Tibial artery (tissue), 4 donors: ENCODE data around the gene TRPM2.

Experiments
- DNase-seq, 2 donors: peaks; one replicate each; pipeline ENCODE4 v3.0.0-alpha.2; 2019
- H3K27ac ChIP-seq, 2 donors: fragments of 200-600 bp; sonication (generic) in 1 of 2; 1 replicate in 1 of 2; 2 replicates in 1 of 2; pipeline ENCODE4 v1.5.1; 2018 to 2019; ENCODE audit warnings: mild to moderate bottlenecking in 1 of 2
- H3K27me3 ChIP-seq, 2 donors: fragments of 200-600 bp; sonication (generic) in 1 of 2; one replicate each; pipeline versions ENCODE4 v1.5.1 to v1.6.0; 2016 to 2019
- H3K36me3 ChIP-seq, 3 donors: fragments of 200-600 bp; sonication (generic) in 2 of 3; one replicate each; pipeline ENCODE4 v1.5.1; 2016 to 2019; ENCODE audit warnings: mild to moderate bottlenecking in 2 of 3
- H3K4me1 ChIP-seq, 4 donors: fragments of 200-600 bp; sonication (generic) in 2 of 4; 1 replicate in 3 of 4; 2 replicates in 1 of 4; pipeline ENCODE4 v1.5.1; 2016 to 2019
- H3K4me3 ChIP-seq, 2 donors: fragments of 200-600 bp; sonication (generic) in 1 of 2; 1 replicate in 1 of 2; 2 replicates in 1 of 2; pipeline ENCODE4 v1.5.1; 2018 to 2019; ENCODE audit warnings: mild to moderate bottlenecking in 2 of 2
- H3K9me3 ChIP-seq, 3 donors: fragments of 200-600 bp; sonication (generic) in 1 of 3; one replicate each; pipeline ENCODE4 v1.5.1; 2016 to 2019
- intact Hi-C: fragments of 100-400 bp; cut with DNase I; formaldehyde crosslinking; loops from one replicate; pipeline ENCODE4 v1.15.0; 2023; ENCODE audit warnings: low total_unique reads
- TF ChIP-seq, protein P1 (sequence below), 2 experiments: fragments of 200-600 bp in 1 of 2; fragments of 450-650 bp in 1 of 2; IDR thresholded peaks; one replicate each; pipeline ENCODE4 v1.5.1; 2017 to 2019; ENCODE audit warnings: antibody characterized with exemption in 2 of 2, mild to moderate bottlenecking in 1 of 2, moderate library complexity in 1 of 2

The TRPM2 gene

DNA sequence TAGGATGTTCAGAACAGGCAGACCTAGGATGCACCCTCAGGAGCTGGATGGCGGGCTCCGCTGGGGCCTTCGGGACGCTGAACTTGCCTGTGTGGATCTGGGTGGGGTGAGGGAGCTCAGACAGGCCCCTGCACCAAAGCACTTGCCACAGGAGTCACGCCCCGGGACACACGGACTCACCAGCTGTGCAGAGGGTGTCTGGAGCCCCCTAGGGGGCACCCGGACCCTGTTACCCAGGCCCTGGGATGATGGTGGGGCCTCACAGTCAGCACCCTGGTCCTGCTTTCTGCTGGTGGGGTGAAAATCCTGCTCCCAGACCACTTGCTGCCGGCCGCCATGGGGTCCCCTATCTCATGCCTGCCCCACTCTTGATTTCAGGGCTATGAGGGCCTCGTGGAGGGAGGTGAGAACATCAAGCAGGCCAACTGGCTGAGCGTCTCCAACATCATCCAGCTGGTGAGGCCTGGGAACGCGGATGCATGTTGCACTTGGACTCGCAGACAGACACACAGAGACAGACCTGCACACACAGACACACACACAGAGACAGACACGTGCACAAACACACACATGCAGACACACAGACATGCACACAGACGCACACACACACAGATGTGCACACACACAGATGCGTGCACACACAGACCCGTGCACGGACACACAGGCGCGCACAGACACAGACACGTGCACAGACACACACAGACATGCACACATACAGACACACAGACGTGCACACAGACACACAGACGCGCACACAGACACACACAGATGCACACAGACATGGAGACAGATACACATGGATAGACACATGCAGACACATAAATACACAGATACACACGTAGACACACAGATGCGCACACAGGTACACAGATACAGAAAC is 42.6 kb upstream of the TRPM2 start:
- intact Hi-C loops, result no loop called here
- peaks cover 0 to 12% (median 0%) of the 10 kb centered on the region in 4 donors for H3K4me1 ChIP-seq
- no peak overlapping the region for H3K27ac ChIP-seq
- H3K4me3 ChIP-seq, result no peak overlapping the region
- no peaks in the 10 kb centered on the region for H3K9me3 ChIP-seq
- H3K36me3 ChIP-seq, result peaks cover 36 to 86% (median 62%) of the 10 kb centered on the region in 3 donors
- DNase-seq, result no peak
- no peaks in the 10 kb centered on the region for H3K27me3 ChIP-seq
- TF ChIP-seq, protein P1, sequence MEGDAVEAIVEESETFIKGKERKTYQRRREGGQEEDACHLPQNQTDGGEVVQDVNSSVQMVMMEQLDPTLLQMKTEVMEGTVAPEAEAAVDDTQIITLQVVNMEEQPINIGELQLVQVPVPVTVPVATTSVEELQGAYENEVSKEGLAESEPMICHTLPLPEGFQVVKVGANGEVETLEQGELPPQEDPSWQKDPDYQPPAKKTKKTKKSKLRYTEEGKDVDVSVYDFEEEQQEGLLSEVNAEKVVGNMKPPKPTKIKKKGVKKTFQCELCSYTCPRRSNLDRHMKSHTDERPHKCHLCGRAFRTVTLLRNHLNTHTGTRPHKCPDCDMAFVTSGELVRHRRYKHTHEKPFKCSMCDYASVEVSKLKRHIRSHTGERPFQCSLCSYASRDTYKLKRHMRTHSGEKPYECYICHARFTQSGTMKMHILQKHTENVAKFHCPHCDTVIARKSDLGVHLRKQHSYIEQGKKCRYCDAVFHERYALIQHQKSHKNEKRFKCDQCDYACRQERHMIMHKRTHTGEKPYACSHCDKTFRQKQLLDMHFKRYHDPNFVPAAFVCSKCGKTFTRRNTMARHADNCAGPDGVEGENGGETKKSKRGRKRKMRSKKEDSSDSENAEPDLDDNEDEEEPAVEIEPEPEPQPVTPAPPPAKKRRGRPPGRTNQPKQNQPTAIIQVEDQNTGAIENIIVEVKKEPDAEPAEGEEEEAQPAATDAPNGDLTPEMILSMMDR (IDR thresholded peaks at IDR 0.05), result no peak

DNA sequence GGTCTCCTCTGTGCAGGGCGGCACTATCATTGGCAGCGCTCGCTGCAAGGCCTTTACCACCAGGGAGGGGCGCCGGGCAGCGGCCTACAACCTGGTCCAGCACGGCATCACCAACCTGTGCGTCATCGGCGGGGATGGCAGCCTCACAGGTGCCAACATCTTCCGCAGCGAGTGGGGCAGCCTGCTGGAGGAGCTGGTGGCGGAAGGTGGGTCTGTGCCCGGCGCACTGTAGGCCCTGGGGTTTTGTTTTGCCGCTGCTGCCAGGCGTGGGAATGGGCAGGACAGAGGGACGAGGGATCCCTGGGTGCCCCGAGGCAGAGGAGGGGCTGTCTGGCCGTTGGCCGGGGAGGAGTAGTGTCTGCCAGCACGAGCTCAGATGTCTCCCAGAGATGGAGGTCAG is 41.3 kb upstream of the TRPM2 start:
- Histone ChIP-seq H3K27ac (no peak overlapping the region), H3K36me3 (peaks cover 33 to 89% (median 67%) of the 10 kb centered on the region in 3 donors), H3K27me3 (no peaks in the 10 kb centered on the region), H3K9me3 (no peaks in the 10 kb centered on the region), H3K4me1 (peaks cover 0 to under 1% (median 0%) of the 10 kb centered on the region in 4 donors), H3K4me3 (no peak overlapping the region)
- no peak for DNase-seq
- intact Hi-C loops, result no loop called here
- TF ChIP-seq, protein P1 (IDR thresholded peaks at IDR 0.05), result no peak

DNA sequence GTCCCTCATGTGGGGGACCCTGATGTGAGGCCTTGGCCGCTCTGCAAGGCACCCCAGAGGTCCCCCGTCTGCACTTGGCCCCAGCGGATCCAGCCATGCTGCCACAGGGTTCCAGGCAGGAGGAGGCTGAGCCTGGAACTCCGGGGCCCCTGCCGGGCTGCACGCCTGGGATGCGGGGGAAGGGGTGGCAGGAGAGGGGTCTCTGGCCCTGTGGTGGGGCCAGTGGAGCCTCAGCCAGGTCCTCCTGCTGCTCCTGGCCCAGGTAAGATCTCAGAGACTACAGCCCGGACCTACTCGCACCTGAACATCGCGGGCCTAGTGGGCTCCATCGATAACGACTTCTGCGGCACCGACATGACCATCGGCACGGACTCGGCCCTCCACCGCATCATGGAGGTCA is 40.7 kb upstream of the TRPM2 start:
- H3K36me3 ChIP-seq, result peaks cover 29 to 89% (median 69%) of the 10 kb centered on the region in 3 donors
- no peaks in the 10 kb centered on the region for H3K27me3 ChIP-seq
- no peaks in the 10 kb centered on the region for H3K4me1 ChIP-seq
- TF ChIP-seq, protein P1 (IDR thresholded peaks at IDR 0.05), result no peak
- no peak overlapping the region for H3K27ac ChIP-seq
- intact Hi-C loops, result no loop called here
- H3K9me3 ChIP-seq, result no peaks in the 10 kb centered on the region
- H3K4me3 ChIP-seq, result no peak overlapping the region
- no peak for DNase-seq

DNA sequence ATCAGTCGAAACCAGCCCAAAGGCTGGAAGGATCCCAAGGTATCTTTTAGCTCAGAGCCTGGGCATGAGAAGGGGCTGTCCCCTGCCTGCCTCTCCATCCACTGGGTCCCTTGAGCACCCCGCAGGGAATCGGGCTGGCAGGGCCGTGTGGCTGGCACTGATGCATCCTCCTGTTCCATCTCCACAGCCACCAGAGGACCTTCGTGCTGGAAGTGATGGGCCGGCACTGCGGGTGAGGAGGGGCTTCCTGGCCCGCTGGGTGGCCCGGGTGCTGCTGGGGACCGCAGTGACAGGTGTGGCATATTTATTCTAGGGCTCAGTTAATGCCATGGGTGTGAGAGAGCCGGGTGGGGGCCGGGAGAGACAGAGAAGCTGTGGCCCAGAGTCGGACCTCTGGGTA is 40.0 kb upstream of the TRPM2 start:
- no peaks in the 10 kb centered on the region for H3K9me3 ChIP-seq
- H3K4me3 ChIP-seq, result no peak overlapping the region
- H3K27ac ChIP-seq, result no peak overlapping the region
- no peaks in the 10 kb centered on the region for H3K4me1 ChIP-seq
- TF ChIP-seq, protein P1 (IDR thresholded peaks at IDR 0.05), result no peak
- no peak for DNase-seq
- H3K27me3 ChIP-seq, result no peaks in the 10 kb centered on the region
- intact Hi-C loops, result no loop called here
- peaks cover 29 to 94% (median 76%) of the 10 kb centered on the region in 3 donors for H3K36me3 ChIP-seq

DNA sequence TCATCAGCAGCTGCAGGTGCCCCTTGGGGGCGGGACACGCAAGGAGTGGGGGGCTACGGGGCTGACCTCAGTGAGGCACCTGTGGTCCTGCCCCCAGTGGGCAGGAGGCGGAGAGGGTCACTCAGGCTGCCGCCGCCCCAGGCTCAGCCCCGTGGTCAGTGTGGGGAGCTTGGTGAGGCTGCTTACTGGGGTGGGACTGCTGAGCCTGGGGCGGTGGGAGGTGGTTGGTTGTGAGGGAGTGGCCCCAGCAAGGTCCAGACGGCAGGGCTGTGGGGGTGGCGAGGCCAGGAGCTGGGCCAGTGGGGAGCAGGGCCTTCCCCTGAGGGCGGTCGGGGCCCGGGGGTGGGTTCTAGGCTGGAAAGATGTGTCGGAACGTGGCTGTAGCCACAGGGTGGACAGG is 39.3 kb upstream of the TRPM2 start:
- Histone ChIP-seq H3K27me3 (no peaks in the 10 kb centered on the region), H3K9me3 (no peaks in the 10 kb centered on the region), H3K27ac (no peak overlapping the region), H3K36me3 (peaks cover 29 to 95% (median 83%) of the 10 kb centered on the region in 3 donors), H3K4me1 (no peaks in the 10 kb centered on the region), H3K4me3 (no peak overlapping the region)
- intact Hi-C loops, result no loop called here
- TF ChIP-seq, protein P1 (IDR thresholded peaks at IDR 0.05), result no peak
- no peak for DNase-seq
